Measurements from ENCODE around the gene COMTD1.

Gene COMTD1

GRCh38 chr10:75238182-75239095 lies 2.7 kb upstream of the COMTD1 start:
- Histone ChIP-seq H3K27me3 (ENCODE audit: low read length) (no peaks in the 10 kb centered on the region), H3F3A (ENCODE audit: insufficient read depth) (peaks cover 18% of the 10 kb centered on the region), H3K4me2 (ENCODE audit: low read depth, low read length, poor library complexity, severe bottlenecking) (no peak overlapping the region), H3K4me3 (ENCODE audit: insufficient read depth, low read length, poor library complexity, severe bottlenecking) (no peak overlapping the region), H3K79me2 (ENCODE audit: insufficient read depth, low read length) (no peaks in the 10 kb centered on the region), H3K9me2 (replicated peaks; ENCODE audit: insufficient read depth, low read length) (no peaks in the 10 kb centered on the region), H3K9ac (ENCODE audit: low read length) (no peak overlapping the region), H2AFZ (ENCODE audit: low read depth, low read length, severe bottlenecking) (no peak overlapping the region), H3K27ac (ENCODE audit: low read depth, low read length) (no peak overlapping the region), H3K36me3 (ENCODE audit: low read length) (no peaks in the 10 kb centered on the region), H4K20me1 (ENCODE audit: low read depth, low read length) (no peaks in the 10 kb centered on the region), H3K9me3 (ENCODE audit: insufficient read depth, low read length) (no peaks in the 10 kb centered on the region)
- TF ChIP-seq EZH2phosphoT487 (conservative IDR thresholded peaks at IDR 0.05; ENCODE audit: low read length) (no peak), CTCF (IDR thresholded peaks at IDR 0.05; ENCODE audit: insufficient read depth, low read length, poor library complexity, severe bottlenecking) (no peak)

DNA sequence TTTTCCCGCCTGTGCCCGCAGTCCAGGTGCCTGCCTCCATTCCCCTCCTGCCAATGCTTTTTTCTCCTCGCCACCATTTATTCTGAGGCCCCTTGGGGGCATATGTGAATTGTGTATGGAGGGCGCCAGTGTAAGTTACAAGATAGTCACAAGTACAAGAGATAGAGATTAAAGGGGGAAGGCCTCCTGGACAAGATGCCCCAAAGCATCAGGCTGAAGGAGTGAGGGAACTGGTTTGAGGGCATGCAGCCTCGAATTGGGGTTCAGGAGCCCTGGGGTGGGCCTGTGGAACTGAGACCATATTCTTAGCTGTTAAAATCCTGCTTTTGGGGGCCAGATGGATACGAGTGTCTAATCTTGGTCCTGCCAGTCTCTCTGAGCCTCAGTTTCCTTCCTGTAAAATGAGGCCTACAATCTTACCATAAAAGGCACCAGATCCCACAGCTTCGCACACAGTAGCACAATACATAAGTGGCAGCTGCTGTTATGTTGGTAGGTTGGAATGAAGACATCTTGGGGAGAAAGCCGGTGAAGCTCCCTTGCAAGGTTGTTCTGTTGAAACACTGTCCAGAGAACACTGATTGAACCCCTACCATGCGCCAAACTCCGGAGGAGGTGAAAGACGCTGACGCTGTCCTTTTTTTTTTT lies 545 bp upstream of the COMTD1 start:
- H3K79me2 ChIP-seq (ENCODE audit: insufficient read depth, low read length), result no peaks in the 10 kb centered on the region
- no peaks in the 10 kb centered on the region for H3K27me3 ChIP-seq (ENCODE audit: low read length)
- peaks cover 37% of the 10 kb centered on the region for H3F3A ChIP-seq (ENCODE audit: insufficient read depth)
- peak overlapping the region; percentile 79 for H3K9ac ChIP-seq (ENCODE audit: low read length)
- H2AFZ ChIP-seq (ENCODE audit: low read depth, low read length, severe bottlenecking), result peak overlapping the region; percentile 91
- H3K9me2 ChIP-seq (replicated peaks; ENCODE audit: insufficient read depth, low read length), result no peaks in the 10 kb centered on the region
- no peak overlapping the region for H3K27ac ChIP-seq (ENCODE audit: low read depth, low read length)
- H3K4me3 ChIP-seq (ENCODE audit: insufficient read depth, low read length, poor library complexity, severe bottlenecking), result no peak overlapping the region
- H3K4me2 ChIP-seq (ENCODE audit: low read depth, low read length, poor library complexity, severe bottlenecking), result peak overlapping the region; percentile 38
- TF ChIP-seq CTCF (IDR thresholded peaks at IDR 0.05; ENCODE audit: insufficient read depth, low read length, poor library complexity, severe bottlenecking) (no peak), EZH2phosphoT487 (conservative IDR thresholded peaks at IDR 0.05; ENCODE audit: low read length) (no peak)
- peaks cover 6% of the 10 kb centered on the region for H3K36me3 ChIP-seq (ENCODE audit: low read length)
- H3K9me3 ChIP-seq (ENCODE audit: insufficient read depth, low read length), result no peaks in the 10 kb centered on the region
- H4K20me1 ChIP-seq (ENCODE audit: low read depth, low read length), result no peaks in the 10 kb centered on the region

DNA sequence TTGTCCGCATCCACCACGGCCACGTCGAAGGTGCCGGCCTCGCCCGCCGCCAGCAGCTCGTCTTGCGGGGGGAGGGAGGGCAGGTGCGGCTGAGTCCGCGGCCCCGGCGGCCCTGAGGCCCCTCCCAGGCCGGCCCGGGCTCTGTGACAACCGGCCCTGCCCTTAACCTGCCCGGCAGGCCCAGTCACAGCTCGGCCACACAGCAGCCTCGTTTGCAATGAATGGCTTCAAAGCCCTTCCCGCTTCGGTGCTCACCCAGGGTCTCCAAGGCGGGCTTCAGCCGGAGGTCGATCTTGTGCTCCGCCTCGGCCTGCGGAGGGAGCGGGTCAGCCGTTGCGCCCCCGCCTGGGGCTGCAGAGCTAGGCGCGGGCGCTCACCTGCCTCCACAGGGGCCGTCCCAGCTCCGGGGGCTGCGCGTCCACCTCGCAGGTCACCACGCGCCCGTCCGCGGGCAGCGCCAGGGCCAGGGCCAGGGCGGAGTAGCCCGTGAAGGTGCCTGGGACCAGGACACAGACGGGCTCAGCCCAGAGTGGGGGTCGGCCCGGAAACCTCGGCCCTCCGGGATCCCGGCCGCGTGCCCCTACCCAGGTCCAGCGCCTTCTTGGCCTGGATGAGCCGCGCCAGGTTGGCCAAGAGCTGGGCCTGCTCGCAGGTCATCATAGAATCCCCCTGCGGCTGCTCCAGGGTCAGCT lies 928 bp downstream of the COMTD1 start:
- Histone ChIP-seq H3K9me2 (replicated peaks; ENCODE audit: insufficient read depth, low read length) (no peaks in the 10 kb centered on the region), H3K9me3 (ENCODE audit: insufficient read depth, low read length) (no peaks in the 10 kb centered on the region), H3K9ac (ENCODE audit: low read length) (peak overlapping the region; percentile 79), H3K27me3 (ENCODE audit: low read length) (no peaks in the 10 kb centered on the region), H3K27ac (ENCODE audit: low read depth, low read length) (peak overlapping the region; percentile 82), H4K20me1 (ENCODE audit: low read depth, low read length) (no peaks in the 10 kb centered on the region), H3K4me2 (ENCODE audit: low read depth, low read length, poor library complexity, severe bottlenecking) (peak overlapping the region; percentile 70), H3K36me3 (ENCODE audit: low read length) (peaks cover 12% of the 10 kb centered on the region), H2AFZ (ENCODE audit: low read depth, low read length, severe bottlenecking) (peak overlapping the region; percentile 47), H3F3A (ENCODE audit: insufficient read depth) (peaks cover 51% of the 10 kb centered on the region), H3K4me3 (ENCODE audit: insufficient read depth, low read length, poor library complexity, severe bottlenecking) (peak overlapping the region; percentile 72), H3K79me2 (ENCODE audit: insufficient read depth, low read length) (no peaks in the 10 kb centered on the region)
- TF ChIP-seq EZH2phosphoT487 (conservative IDR thresholded peaks at IDR 0.05; ENCODE audit: low read length) (no peak), CTCF (IDR thresholded peaks at IDR 0.05; ENCODE audit: insufficient read depth, low read length, poor library complexity, severe bottlenecking) (no peak)

All from SU-DHL-6 (cell line).